Epidermal melanocyte (primary cell): ENCODE measurements around the gene MOCS1.

Experiments used
- DNase-seq: peaks from one replicate; pipeline ENCODE4 v3.0.0; 2011; ENCODE audit warnings: low spot score; ENCODE audit not compliant: insufficient read length

MOCS1 gene

GRCh38 chr6:39925191-39925930 lies 8.9 kb downstream of the MOCS1 start:
- DNase-seq = no peak

GRCh38 chr6:39924283-39924682 lies 10.0 kb downstream of the MOCS1 start:
- no peak for DNase-seq

- no peak for DNase-seq
Observed at GRCh38 chr6:39923861-39924260, 10.4 kb downstream of the MOCS1 start.

- DNase-seq = peak; percentile 84
Observed at GRCh38 chr6:39923394-39923793, 10.9 kb downstream of the MOCS1 start.

- no peak for DNase-seq
Observed at GRCh38 chr6:39922821-39923220, 11.4 kb downstream of the MOCS1 start.

DNA sequence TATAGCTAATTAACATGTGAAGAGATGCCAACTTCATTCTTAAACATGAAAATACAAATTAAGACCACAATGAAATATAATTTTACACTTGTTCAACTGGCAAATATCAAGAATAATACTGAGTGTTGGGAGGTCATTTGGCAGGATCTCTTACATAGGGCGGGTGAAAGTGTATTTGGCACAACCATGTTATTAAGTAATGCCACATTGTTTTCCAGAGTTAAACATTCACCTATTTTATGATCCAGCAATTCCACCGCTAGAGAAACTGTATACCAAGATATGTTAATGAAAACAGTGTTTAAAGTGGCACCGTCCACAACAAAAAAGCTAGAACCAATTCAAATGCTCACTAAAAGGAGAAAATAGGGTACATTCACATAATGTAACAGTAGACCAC lies 14.1 kb downstream of the MOCS1 start:
- no peak for DNase-seq

GRCh38 chr6:39918831-39919230 lies 15.4 kb downstream of the MOCS1 start:
- no peak for DNase-seq

GRCh38 chr6:39917981-39918380 lies 16.3 kb downstream of the MOCS1 start:
- DNase-seq = no peak

GRCh38 chr6:39917329-39917728 lies 16.9 kb downstream of the MOCS1 start:
- DNase-seq = no peak

DNA sequence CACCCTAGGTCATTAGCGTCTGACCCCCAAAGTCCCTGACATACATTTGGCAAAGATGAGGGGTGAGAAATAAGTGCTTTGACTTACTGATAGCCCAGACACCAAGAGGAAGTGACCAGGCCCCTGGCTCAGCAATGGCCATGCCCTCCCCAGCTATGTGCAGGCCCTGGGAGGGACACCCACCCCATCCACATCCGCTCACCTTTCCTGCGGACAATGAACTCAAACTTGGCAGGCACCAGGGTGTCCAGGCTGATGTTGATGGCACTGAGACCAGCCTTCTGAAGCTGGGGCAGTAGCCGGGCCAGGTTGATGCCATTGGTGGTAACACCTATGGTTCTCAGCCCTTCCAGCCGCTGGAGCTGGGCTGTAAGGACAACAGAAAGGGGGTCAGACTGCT lies 18.4 kb downstream of the MOCS1 start:
- no peak for DNase-seq

DNA sequence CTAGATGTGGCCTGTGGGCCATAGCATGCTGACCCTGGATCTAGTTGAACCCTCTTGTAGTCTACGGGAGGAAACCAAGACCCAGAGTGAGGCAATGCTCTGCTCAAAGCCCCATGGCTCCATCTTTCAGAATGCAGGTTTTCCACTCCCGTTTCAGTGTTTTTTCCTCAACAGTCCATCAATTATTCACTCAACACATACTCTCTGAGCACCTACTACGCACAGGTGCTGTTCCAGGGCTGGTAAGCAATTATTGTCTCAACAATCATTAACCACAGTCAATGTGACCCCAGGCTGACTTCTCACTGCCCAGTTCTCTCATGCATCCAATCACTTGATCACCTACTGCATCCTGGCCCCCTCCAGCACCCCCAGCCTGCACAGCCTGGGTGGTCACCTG lies 20.0 kb downstream of the MOCS1 start:
- no peak for DNase-seq

- no peak for DNase-seq
Observed at GRCh38 chr6:39913391-39913916, 20.8 kb downstream of the MOCS1 start.

DNA sequence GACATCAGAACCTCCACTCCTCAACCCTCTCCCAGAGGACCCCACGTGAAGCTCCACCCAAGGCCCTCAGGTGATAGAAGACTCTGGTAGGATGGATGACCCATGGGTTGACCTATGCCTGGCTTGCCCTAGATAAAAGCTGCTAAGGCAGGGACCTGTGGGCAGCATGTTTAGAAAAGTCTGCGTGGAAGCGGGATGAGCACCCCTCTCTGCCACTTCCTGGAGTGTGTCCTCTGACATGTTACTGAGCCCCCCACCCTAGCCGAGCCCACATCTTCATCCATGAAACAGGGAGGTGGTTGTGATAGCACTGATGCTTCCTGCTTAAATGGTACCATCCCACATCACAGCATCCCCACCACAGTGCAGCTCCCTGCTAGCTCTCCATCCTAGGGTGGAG lies 21.8 kb downstream of the MOCS1 start:
- DNase-seq = no peak

- DNase-seq = peak; percentile 5
Observed at GRCh38 chr6:39911513-39912125, 22.6 kb downstream of the MOCS1 start.

- no peak for DNase-seq
Observed at GRCh38 chr6:39910744-39911143, 23.5 kb downstream of the MOCS1 start.

GRCh38 chr6:39910164-39910563 lies 24.1 kb downstream of the MOCS1 start:
- DNase-seq = no peak

DNA sequence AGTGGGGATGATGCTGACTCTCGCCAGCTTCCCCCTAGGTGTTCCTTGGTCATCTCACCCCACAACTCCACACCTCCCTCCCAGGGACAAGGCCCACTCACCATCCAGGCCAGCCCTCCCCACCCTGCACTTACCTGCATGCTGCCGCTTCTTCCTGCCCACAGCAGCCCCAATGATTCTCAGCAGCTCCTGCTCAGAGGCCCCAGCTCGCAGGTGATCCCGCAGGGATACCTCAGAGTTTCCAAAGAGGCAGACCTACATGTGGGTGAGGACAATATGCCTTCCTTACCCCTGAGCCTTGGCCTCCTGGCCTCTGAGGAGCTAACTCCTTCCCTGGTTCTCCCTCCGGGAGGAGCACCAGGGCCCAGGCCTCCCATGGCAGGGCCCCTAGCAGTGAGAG lies 24.6 kb downstream of the MOCS1 start:
- no peak for DNase-seq

- peak; percentile 11 for DNase-seq
Observed at GRCh38 chr6:39908838-39909583, 25.3 kb downstream of the MOCS1 start.

GRCh38 chr6:39907871-39908575 lies 26.2 kb downstream of the MOCS1 start:
- DNase-seq = peak; percentile 10

- peak; percentile 0 for DNase-seq
Observed at GRCh38 chr6:39906318-39906761, 27.9 kb downstream of the MOCS1 start.

GRCh38 chr6:39905640-39905975 lies 28.7 kb downstream of the MOCS1 start:
- peak; percentile 1 for DNase-seq
